Bronchial epithelial cell (primary cell): ENCODE measurements around the gene DMPK. TPM values are rescaled to one million over a fixed set of nuclear protein-coding genes. Genes with fewer than 3 reads are reported as not detected.

Experiments
- DNase-seq: peaks from one replicate; pipeline ENCODE4 v3.0.0-alpha.2; 2010; ENCODE audit warnings: low read depth
- FAIRE-seq: peaks from 2 replicates; lab custom pipeline; 2011; peaks lifted over from hg19 to GRCh38; lab: Jason Lieb, UNC
- H3K27me3 ChIP-seq: 2 replicates; pipeline ENCODE4 v1.5.1; 2011; ENCODE audit warnings: low read length; ENCODE audit not compliant: control insufficient read depth, insufficient read depth
- H3K36me3 ChIP-seq: 2 replicates; pipeline ENCODE4 v1.5.1; 2011; ENCODE audit warnings: low read length; ENCODE audit not compliant: control insufficient read depth, insufficient read depth
- H3K4me3 ChIP-seq: 2 replicates; pipeline ENCODE4 v1.5.1; 2011; ENCODE audit warnings: mild to moderate bottlenecking, low read depth, low read length, control low read depth
- CTCF ChIP-seq: IDR thresholded peaks from 2 replicates; pipeline ENCODE4 v1.5.1; 2011; ENCODE audit warnings: mild to moderate bottlenecking, moderate library complexity, low read length, control low read depth, inconsistent platforms; ENCODE audit not compliant: insufficient read depth, severe bottlenecking
- total RNA-seq: library from RNA; depleted of rRNA; stranded (reverse); fragments of >200 nt; gene quantifications from 2 replicates; pipeline ENCODE4 v1.2.1, GENCODE V29; 2014

Gene DMPK
- total RNA-seq, 1 donor from 2014 or later, result 4.7 TPM

DNA sequence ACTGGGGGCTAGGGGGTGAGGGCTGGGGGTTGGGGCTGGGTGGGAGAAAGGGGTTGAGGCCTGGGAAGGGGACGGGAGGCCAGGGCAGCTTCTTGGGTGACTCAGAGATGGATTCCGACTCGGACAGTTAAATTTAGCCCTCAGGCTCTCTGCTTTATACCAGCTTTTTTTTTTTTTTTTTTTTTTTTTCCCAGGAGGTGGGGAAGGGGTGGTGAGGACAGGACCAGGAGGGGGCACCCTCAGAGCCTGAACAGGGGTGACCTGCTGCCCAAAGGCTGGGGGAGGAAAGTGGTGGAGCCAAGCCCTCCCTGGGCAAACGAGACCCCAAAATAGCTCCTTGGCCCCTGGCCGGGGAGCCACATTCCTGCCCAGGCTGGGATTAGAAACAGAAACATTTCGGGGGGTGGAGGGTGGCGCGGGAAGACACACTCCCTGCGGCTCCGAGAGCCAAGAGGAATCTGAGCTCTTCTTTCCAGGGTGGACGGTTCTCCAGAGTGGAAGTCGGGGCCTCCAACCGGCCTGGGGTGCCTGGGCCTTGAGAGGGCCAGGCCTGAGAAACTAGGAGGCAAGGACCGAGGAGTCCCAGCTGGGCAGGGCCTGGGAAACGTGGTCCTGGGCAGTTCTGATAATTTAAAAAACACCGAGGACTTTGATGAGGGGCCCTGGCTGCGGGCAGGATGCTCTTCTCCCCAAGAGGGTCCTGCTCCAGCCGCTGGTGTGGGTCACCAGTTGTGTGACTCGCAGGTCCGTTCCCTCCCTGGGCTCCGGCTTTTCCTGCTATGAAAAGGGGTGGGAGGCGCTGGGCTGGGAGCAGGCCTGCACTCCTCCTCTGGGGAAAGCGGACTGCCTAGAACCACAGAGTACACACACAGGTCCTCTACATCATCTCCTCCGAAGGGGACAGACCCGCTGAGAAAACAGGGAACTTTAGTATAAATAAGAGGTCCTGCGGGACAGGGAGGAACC is 813 bp upstream of the DMPK start:
- Histone ChIP-seq H3K4me3 (no peak overlapping the region), H3K36me3 (peaks cover 16% of the 10 kb centered on the region), H3K27me3 (no peaks in the 10 kb centered on the region)
- no peak for TF ChIP-seq CTCF
- no peak for DNase-seq
- no peak for FAIRE-seq

- no peaks in the 10 kb centered on the region for H3K27me3 ChIP-seq
- H3K36me3 ChIP-seq, result peaks cover 21% of the 10 kb centered on the region
- no peak for FAIRE-seq
- H3K4me3 ChIP-seq, result no peak overlapping the region
- TF ChIP-seq CTCF, result no peak
- peak; percentile 41 for DNase-seq
These were observed 802 bp downstream of the DMPK start for GRCh38 chr19:45781214-45782161.

DNA sequence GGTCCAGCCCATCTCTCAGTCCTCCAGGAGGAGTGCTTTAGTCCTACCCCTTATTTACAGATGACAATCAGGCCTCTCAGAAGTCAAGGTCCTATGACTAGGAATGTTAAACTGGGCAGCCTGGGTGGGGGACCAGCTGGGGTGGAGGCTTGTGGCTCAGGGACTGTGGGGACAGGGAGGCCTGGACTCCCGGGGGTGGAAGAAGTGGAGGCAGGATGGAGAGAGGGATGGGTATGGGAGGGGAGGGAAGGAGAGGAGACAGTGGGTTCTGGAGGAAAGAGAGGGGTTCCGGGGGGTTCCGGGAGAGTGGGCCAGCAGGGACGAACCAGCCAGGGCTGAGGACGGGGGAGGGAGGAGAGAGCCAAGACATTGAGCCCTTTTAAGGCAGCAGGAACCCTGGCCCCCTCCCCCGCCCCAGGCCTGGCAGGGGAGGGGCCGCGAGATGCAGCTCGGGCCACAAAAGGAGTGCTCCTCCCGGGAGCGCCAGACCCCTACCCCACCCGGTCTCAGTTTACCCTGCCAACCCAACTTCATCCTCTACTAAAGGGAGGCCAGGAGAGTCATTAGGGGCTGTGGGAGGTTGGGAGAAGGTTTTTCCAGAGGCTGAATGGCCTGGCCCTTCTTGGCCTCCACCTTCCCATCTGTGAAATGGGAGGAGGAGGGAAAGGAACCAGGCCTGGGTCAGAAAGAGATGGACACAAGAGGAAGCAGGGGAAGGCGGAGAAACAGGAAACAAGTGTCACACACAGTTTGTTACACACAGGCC is 1.7 kb downstream of the DMPK start:
- H3K4me3 ChIP-seq, result no peak overlapping the region
- H3K27me3 ChIP-seq, result no peaks in the 10 kb centered on the region
- DNase-seq, result no peak
- no peak for TF ChIP-seq CTCF
- FAIRE-seq, result no peak
- peaks cover 19% of the 10 kb centered on the region for H3K36me3 ChIP-seq

- DNase-seq (no peak), FAIRE-seq (no peak)
- TF ChIP-seq CTCF, result no peak
- Histone ChIP-seq H3K4me3 (no peak overlapping the region), H3K27me3 (no peaks in the 10 kb centered on the region), H3K36me3 (peaks cover 16% of the 10 kb centered on the region)
These were observed 2.2 kb downstream of the DMPK start for GRCh38 chr19:45780146-45780447.
